Upper lobe of left lung (tissue), 6 donors: Measurements from ENCODE around the gene ZNF730. TPM values are rescaled to one million over a fixed set of nuclear protein-coding genes. Genes with fewer than 3 reads are reported as not detected.
"Not testable (repeated sequence)": the region's sequence is repeated elsewhere in the genome, so short reads cannot be mapped to it uniquely, and the experiment has no call there.

Experiments used
- ATAC-seq, 2 donors: fragments of 200-7000 bp; cut with Tn5 transposase; one replicate each; pipeline ENCODE4 v1.9.1; 2022; ENCODE audit warnings: mild to moderate bottlenecking in 2 of 2, moderate library complexity in 2 of 2; ENCODE audit not compliant: low FRiP score in 2 of 2
- DNase-seq, 2 donors: peaks; one replicate each; pipeline ENCODE4 v3.0.0-alpha.2; 2019 to 2020
- H3K27ac ChIP-seq, 4 donors: fragments of 200-600 bp; sonication (generic); one replicate each; pipeline ENCODE4 v1.5.1; 2016 to 2019
- H3K27me3 ChIP-seq, 4 donors: fragments of 200-600 bp; sonication (generic); one replicate each; pipeline ENCODE4 v1.5.1; 2017 to 2019
- H3K36me3 ChIP-seq, 4 donors: fragments of 200-600 bp; sonication (generic); one replicate each; pipeline ENCODE4 v1.5.1; 2016 to 2019
- H3K4me1 ChIP-seq, 4 donors: fragments of 200-600 bp; sonication (generic); one replicate each; pipeline ENCODE4 v1.5.1; 2018 to 2019
- H3K4me3 ChIP-seq, 4 donors: fragments of 200-600 bp; sonication (generic); one replicate each; pipeline ENCODE4 v1.5.1; 2017 to 2019; ENCODE audit warnings: mild to moderate bottlenecking in 2 of 4, moderate library complexity in 1 of 4
- H3K9me3 ChIP-seq, 4 donors: fragments of 200-600 bp; sonication (generic); one replicate each; pipeline ENCODE4 v1.5.1; 2018 to 2019
- CTCF ChIP-seq, 6 experiments: fragments of 450-650 bp in 4 of 6; fragments of 200-600 bp in 2 of 6; sonication (generic) in 2 of 6; IDR thresholded peaks; one replicate each; pipeline ENCODE4 v1.5.1; 2016 to 2019; ENCODE audit warnings: antibody characterized with exemption in 6 of 6
- EP300 ChIP-seq, 4 donors: sonication (generic); formaldehyde crosslinking; IDR thresholded peaks; one replicate each; pipeline ENCODE4 v1.5.1; 2017; ENCODE audit warnings: antibody characterized with exemption in 4 of 4, control low read depth in 2 of 4
- POLR2A ChIP-seq, 4 donors: fragments of 450-650 bp; IDR thresholded peaks; one replicate each; pipeline ENCODE4 v1.5.1; 2016 to 2017; ENCODE audit warnings: antibody characterized with exemption in 4 of 4, mild to moderate bottlenecking in 2 of 4
- POLR2AphosphoS5 ChIP-seq, 2 donors: sonication (generic); formaldehyde crosslinking; IDR thresholded peaks; one replicate each; pipeline ENCODE4 v1.5.1; 2017; ENCODE audit warnings: antibody characterized with exemption in 2 of 2
- WGBS, 2 donors: methylation state at CpG; one replicate each; pipeline ENCODE4 v1.1.5; 2017 to 2018; 5-methylcytosine and 5-hydroxymethylcytosine counted together
- total RNA-seq, 6 donors: library from RNA; depleted of rRNA in 4 of 6; stranded (reverse); fragments of >200 nt in 4 of 6; gene quantifications; one replicate each; pipeline versions ENCODE4 v1.1.0 to v1.2.1, GENCODE V29; 2016 to 2021
- donor health status: DM: no; HTN: no; CAD: no; lungs with moderate emphysema.
- donor health status: DM: no; HTN: yes; CAD: no; lungs with severe emphysema.

Gene ZNF730
- total RNA-seq, result 1 to 10 TPM in 1 of 6 donors, under 1 TPM in 3, not detected in 2; 0.22 to 1.7 (median 0.85) TPM

- Histone ChIP-seq H3K27ac (peak within 1 kb of the TSS in 1 of 4 donors; percentile 57), H3K4me1 (peaks cover 0 to 9% (median 5%) of the 10 kb centered on the region in 4 donors), H3K36me3 (no peaks in the 10 kb centered on the region), H3K9me3 (no peaks in the 10 kb centered on the region), H3K4me3 (peak within 1 kb of the TSS; percentile 2 to 50 (median 48)), H3K27me3 (no peaks in the 10 kb centered on the region)
- ATAC-seq, result peak; percentile 62 to 86
- WGBS, 2 donors, result 4 to 8% methylated on average over 9 to 36 of the region's 44 CpGs
- TF ChIP-seq POLR2A (IDR thresholded peaks at IDR 0.05), result no peak
- TF ChIP-seq EP300 (IDR thresholded peaks at IDR 0.05), result no peak
- TF ChIP-seq POLR2AphosphoS5 (IDR thresholded peaks at IDR 0.05), result no peak
- TF ChIP-seq CTCF (IDR thresholded peaks at IDR 0.05), result no peak
- peak; percentile 23 to 76 for DNase-seq
These were observed at the start of gene ZNF730 for GRCh38 chr19:23116802-23117571. Gene ZNF730 (plus strand): TSS chr19:23117025. CDS start chr19:23117174, 149 bp downstream.

GRCh38 chr19:23070353-23071146, 46.3 kb upstream of the ZNF730 start:
- WGBS, 2 donors, result 12 to 13% methylated on average over 23 to 24 of the region's 43 CpGs
- peaks cover 0 to 8% (median 2%) of the 10 kb centered on the region in 4 donors for H3K27me3 ChIP-seq

GRCh38 chr19:23071147-23071511, 45.7 kb upstream of the ZNF730 start:
- peak overlapping the region in 3 of 4 donors; percentile 20 to 39 (median 25) for H3K4me3 ChIP-seq
- 0 to 9% methylated on average over 15 to 27 of the region's 30 CpGs for WGBS, 2 donors
- no peak overlapping the region for H3K27ac ChIP-seq
- ATAC-seq (peak in 1 of 2 donors; percentile 42), DNase-seq (peak; percentile 22 to 83)
- no peaks in the 10 kb centered on the region for H3K36me3 ChIP-seq
- TF ChIP-seq EP300 (IDR thresholded peaks at IDR 0.05) (no peak), POLR2AphosphoS5 (IDR thresholded peaks at IDR 0.05) (no peak), POLR2A (IDR thresholded peaks at IDR 0.05) (no peak), CTCF (IDR thresholded peaks at IDR 0.05) (no peak)
- H3K4me1 ChIP-seq, result peaks cover 0 to 23% (median 3%) of the 10 kb centered on the region in 4 donors
- H3K27me3 ChIP-seq, result peaks cover 0 to 8% (median 2%) of the 10 kb centered on the region in 4 donors
- no peaks in the 10 kb centered on the region for H3K9me3 ChIP-seq

More at GRCh38 chr19:23070353-23071146, 46.3 kb upstream of the ZNF730 start:
- Histone ChIP-seq H3K36me3 (no peaks in the 10 kb centered on the region), H3K4me3 (peak overlapping the region in 3 of 4 donors; percentile 20 to 39 (median 25)), H3K27ac (no peak overlapping the region), H3K9me3 (no peaks in the 10 kb centered on the region), H3K4me1 (peaks cover 0 to 19% (median 3%) of the 10 kb centered on the region in 4 donors)
- DNase-seq (peak; percentile 22 to 49), ATAC-seq (peak in 1 of 2 donors; percentile 66)
- TF ChIP-seq POLR2A (IDR thresholded peaks at IDR 0.05) (no peak), EP300 (IDR thresholded peaks at IDR 0.05) (no peak), POLR2AphosphoS5 (IDR thresholded peaks at IDR 0.05) (no peak), CTCF (IDR thresholded peaks at IDR 0.05) (peak in 2 of 6 experiments; percentile 10 to 14)

GRCh38 chr19:23075031-23075733, 41.6 kb upstream of the ZNF730 start:
- peak; percentile 66 to 82 for ATAC-seq
- WGBS, 2 donors, result 1 to 3% methylated on average over 14 to 28 of the region's 48 CpGs

GRCh38 chr19:23077776-23078175, 39.0 kb upstream of the ZNF730 start:
- H3K27ac ChIP-seq, H3K36me3 ChIP-seq, H3K27me3 ChIP-seq, ATAC-seq, DNase-seq, H3K9me3 ChIP-seq, H3K4me3 ChIP-seq: not testable (repeated sequence)
- H3K4me1 ChIP-seq, result peaks cover 0 to 13% (median 0%) of the 10 kb centered on the region in 4 donors
- WGBS, 2 donors, result 95 to 100% methylated on average over 2 of the region's 2 CpGs

More at GRCh38 chr19:23075031-23075733, 41.6 kb upstream of the ZNF730 start:
- peak overlapping the region in 3 of 4 donors; percentile 58 to 72 (median 66) for H3K4me3 ChIP-seq
- H3K36me3 ChIP-seq, result no peaks in the 10 kb centered on the region
- no peaks in the 10 kb centered on the region for H3K9me3 ChIP-seq
- peaks cover 0 to 8% (median 2%) of the 10 kb centered on the region in 4 donors for H3K27me3 ChIP-seq
- peaks cover 0 to 23% (median 3%) of the 10 kb centered on the region in 4 donors for H3K4me1 ChIP-seq
- H3K27ac ChIP-seq, result peak overlapping the region in 2 of 4 donors; percentile 43 to 68
- DNase-seq, result peak; percentile 63 to 84
- peak in 1 of 4 donors; percentile 14 for TF ChIP-seq POLR2A (IDR thresholded peaks at IDR 0.05)
- no peak for TF ChIP-seq CTCF (IDR thresholded peaks at IDR 0.05)
- TF ChIP-seq POLR2AphosphoS5 (IDR thresholded peaks at IDR 0.05), result no peak
